Stimulated activated CD8-positive, alpha-beta memory T cell treated with anti-CD3 and anti-CD28 coated beads, Interleukin-12 subunit alpha, Interleukin-12 subunit beta, amount 100 ng/mL, for 24 hours (primary cell): Measurements from ENCODE around the gene ADD3.

ENCODE experiments used
- DNase-seq: peaks from one replicate; pipeline ENCODE4 v3.0.0-alpha.2; 2020; ENCODE audit errors: extremely low read depth

The ADD3 gene

DNA sequence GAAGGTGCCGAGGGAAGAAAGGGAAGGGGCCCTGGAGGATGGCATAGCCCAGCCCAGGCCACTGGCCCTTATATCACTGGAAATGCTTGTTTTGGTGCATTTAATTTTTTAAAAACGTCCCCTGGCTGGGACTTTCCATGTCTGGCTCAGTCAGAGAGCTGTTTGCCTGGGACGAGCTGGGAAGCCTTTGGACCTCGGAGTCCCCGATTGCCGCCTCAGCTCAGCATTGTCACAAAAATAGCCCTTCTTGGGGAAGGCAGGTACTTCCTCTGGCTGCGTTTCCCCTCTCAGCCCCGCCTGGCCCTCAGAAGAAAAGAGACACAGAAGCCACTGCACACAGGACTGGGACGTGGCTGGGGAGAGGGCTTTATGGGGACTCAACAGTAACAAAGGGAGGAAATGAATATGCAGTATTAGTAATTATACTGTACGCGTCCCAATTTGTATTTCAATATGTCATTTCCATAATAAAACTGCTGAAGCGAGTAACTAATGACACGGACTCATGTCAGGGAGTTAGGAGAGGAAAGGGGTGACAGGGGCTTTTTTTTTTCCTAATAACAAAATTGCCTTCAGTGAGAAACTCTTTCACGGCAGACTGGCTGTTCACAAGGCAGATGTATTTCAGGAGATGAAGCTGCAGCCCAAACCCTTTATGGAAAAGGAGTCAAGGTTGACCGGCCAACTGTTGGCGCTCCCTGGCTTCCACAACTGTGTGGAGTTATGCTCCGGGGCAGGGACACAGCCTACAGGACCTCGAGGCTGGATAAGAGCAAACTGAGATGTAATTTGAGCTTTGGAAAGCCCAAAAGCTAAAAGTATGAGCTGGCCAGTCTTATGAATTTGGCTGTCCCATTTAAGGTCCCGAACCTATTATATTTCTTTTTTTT is 168.6 kb downstream of the ADD3 start:
- DNase-seq = no peak

DNA sequence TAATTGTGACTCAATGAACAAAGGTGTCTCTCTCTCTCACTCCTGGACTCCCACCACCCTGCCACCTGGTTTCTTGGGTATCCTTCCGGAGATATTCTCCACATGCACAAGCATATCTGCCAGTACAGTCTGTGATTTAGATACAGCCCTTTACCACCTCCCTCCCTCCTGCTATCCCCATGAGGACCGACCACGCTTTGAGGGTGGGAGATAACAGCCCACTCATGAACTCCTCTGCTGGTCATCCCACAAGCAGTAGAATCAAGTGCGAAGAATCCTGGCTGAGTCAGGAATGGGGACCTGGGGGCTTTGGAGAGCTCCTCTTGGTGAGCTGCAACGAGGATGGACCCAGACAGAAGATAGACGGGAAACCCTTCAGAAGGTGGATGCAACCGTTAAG is 171.4 kb downstream of the ADD3 start:
- DNase-seq = no peak

DNA sequence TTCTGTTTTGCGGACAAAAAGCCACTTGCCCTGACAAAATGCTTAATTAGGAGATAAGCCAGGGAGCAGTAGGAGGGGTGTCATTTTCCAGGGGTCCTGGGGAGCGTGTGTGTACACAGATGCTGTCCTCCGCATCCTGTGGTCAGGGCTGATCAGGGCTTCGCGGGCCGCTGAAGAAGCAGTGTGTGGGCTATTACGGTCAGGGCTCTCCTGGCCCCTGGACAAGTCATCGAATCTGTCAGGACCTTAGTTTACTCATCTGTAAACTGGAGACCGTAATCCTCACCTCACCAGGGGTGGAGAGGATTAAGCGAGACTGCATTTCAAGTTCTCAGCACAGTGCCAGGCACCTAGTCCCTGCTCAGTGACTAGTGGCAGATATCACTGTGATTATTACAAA is 173.7 kb downstream of the ADD3 start:
- DNase-seq = no peak

DNA sequence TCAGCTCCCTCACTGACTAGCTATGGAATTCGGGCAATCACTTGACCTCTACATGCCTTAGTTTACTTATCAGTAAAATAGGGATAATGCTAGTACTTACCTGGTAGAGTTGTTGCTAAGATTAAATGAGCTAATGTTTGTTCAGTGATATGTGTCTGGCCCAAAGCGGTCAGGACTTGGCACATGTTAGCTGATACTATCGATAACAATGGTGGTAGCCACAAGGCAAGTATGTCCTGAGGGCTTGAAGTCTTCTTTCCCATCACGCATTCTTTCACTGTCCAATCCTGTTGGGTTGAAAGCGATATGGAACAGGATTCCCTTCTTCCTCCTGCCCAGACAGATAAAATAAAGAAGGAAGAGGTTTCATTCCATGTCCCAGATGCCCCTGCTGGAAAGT is 174.1 kb downstream of the ADD3 start:
- DNase-seq = no peak

DNA sequence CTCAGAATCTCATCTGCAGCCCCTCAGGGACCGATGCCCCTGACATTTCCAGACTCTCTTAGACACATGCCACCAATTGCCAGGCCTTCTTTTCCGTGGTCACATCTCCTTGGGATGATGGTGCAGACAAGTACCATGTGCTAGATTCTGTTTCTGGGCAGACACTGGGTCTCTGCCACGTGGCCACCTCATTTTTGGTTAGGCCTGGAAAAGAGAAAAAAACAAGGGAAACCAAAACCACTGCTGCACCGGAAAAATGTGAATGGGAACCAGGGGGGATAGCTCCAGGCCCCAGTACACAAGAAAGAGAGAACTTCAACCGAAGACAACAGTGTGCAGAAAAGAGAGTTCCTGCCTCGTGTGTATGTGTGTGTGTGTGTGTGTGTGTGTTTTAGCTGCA is 176.6 kb downstream of the ADD3 start:
- DNase-seq = no peak
